ENCODE data around the gene ALDH5A1. TPM values are rescaled to one million over a fixed set of nuclear protein-coding genes. Genes with fewer than 3 reads are reported as not detected.

Gene ALDH5A1
- total RNA-seq, 1 donor from 2014 or later: 3.7 TPM

DNA sequence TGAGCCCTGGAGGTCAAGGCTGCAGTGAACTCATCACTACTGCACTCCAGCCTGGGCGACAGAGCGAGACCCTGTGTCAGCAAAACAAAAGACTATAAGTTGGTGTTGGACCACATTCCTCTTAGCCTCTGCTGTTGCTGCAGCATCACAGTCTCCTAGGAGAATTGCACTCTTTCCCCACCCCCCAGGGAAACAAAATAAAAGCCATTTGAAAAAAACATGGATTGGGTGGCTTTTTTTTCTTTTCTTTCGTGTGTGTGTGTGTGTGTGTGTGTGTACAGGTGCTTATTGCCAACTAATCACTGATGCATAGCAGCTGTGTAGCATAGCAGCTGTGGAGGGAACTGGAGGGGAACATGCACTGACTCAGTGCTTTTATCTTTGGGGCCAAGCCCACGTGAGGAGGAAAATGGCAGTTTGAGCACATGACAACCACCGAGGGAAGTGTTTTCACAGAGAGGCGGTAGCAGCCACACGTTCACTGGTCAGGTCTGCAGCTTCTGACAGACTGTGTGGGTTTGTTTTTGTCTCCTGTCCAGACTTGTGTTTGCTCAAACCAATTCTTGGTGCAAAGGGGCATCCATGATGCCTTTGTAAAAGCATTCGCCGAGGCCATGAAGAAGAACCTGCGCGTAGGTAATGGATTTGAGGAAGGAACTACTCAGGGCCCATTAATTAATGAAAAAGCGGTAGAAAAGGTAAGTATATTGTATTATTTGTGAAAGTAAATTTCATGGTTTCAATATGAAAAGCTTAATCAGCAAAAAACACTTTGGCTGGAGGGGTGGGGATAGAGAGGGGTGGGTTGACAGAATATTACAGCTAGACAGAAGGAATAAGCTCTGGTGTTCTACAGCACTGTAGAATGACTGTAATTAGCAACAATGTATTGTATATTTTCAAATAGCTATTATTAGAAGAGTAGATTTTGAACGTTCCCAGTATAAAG is 27.7 kb downstream of the ALDH5A1 start:
- H3K36me3 Mint-ChIP-seq (ENCODE audit: low read depth, unreplicated experiment): no peaks in the 10 kb centered on the region
- peaks cover 3% of the 10 kb centered on the region for H3K4me1 Mint-ChIP-seq (ENCODE audit: low read depth, unreplicated experiment)
- no peaks in the 10 kb centered on the region for H3K4me1 ChIP-seq (ENCODE audit: insufficient read depth, low read length)
- H3K4me2 ChIP-seq (ENCODE audit: low read length): no peak overlapping the region
- no peak overlapping the region for H3K27ac Mint-ChIP-seq (ENCODE audit: unreplicated experiment)
- FAIRE-seq (no peak), DNase-seq (ENCODE audit: low read depth) (peak; percentile 62)
- H3K9me3 Mint-ChIP-seq (ENCODE audit: unreplicated experiment): no peaks in the 10 kb centered on the region
- H3K27ac ChIP-seq (ENCODE audit: low read depth, low read length): no peak overlapping the region
- peak overlapping the region; percentile 4 for H2AFZ ChIP-seq (ENCODE audit: low read depth, low read length)
- H3K4me3 ChIP-seq (ENCODE audit: insufficient read depth, low read depth, low read length): no peak overlapping the region
- no peak overlapping the region for H3K9ac ChIP-seq (ENCODE audit: low read length)
- H3K79me2 ChIP-seq (ENCODE audit: insufficient read depth, low read length): no peaks in the 10 kb centered on the region
- no peaks in the 10 kb centered on the region for H4K20me1 ChIP-seq (ENCODE audit: insufficient read depth, low read length)
- no peaks in the 10 kb centered on the region for H3K36me3 ChIP-seq (ENCODE audit: insufficient read depth, low read length)
- TF ChIP-seq EZH2 (IDR thresholded peaks at IDR 0.05; ENCODE audit: insufficient read depth, low read length): no peak
- TF ChIP-seq, protein P1, sequence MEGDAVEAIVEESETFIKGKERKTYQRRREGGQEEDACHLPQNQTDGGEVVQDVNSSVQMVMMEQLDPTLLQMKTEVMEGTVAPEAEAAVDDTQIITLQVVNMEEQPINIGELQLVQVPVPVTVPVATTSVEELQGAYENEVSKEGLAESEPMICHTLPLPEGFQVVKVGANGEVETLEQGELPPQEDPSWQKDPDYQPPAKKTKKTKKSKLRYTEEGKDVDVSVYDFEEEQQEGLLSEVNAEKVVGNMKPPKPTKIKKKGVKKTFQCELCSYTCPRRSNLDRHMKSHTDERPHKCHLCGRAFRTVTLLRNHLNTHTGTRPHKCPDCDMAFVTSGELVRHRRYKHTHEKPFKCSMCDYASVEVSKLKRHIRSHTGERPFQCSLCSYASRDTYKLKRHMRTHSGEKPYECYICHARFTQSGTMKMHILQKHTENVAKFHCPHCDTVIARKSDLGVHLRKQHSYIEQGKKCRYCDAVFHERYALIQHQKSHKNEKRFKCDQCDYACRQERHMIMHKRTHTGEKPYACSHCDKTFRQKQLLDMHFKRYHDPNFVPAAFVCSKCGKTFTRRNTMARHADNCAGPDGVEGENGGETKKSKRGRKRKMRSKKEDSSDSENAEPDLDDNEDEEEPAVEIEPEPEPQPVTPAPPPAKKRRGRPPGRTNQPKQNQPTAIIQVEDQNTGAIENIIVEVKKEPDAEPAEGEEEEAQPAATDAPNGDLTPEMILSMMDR (IDR thresholded peaks at IDR 0.05; ENCODE audit: insufficient read depth, low read depth, low read length): no peak
- no peaks in the 10 kb centered on the region for H3K9me3 ChIP-seq (ENCODE audit: insufficient read depth, low read depth, low read length)
- H3K27me3 ChIP-seq (ENCODE audit: insufficient read depth, low read length): no peaks in the 10 kb centered on the region
- H3K27me3 Mint-ChIP-seq (ENCODE audit: low read depth, unreplicated experiment): peaks cover 5% of the 10 kb centered on the region
- no peak overlapping the region for H3K4me3 Mint-ChIP-seq (ENCODE audit: unreplicated experiment)

DNA sequence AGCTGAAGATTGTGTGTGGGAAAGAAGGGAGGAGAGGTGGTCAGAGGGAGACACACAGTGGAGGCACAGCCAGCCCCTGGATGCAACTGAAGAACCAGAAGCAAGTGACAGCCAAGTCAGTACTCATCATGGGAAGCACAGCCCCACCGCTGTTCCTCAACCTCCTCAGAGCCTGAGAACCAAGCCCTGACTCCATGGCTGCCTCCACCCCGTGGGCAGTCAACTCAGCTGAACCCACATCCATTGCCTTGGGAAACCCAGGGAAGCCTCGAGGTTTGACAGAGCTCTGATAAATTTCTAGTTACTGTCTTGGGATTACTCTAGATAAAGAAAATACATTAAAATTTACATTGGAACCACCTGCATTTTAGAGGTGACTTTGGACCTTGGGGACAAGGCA is 29.6 kb downstream of the ALDH5A1 start:
- H3K4me1 Mint-ChIP-seq (ENCODE audit: low read depth, unreplicated experiment): peaks cover 3% of the 10 kb centered on the region
- H3K79me2 ChIP-seq (ENCODE audit: insufficient read depth, low read length): no peaks in the 10 kb centered on the region
- H3K27ac ChIP-seq (ENCODE audit: low read depth, low read length): no peak overlapping the region
- H2AFZ ChIP-seq (ENCODE audit: low read depth, low read length): no peak overlapping the region
- H3K36me3 Mint-ChIP-seq (ENCODE audit: low read depth, unreplicated experiment): no peaks in the 10 kb centered on the region
- no peaks in the 10 kb centered on the region for H3K4me1 ChIP-seq (ENCODE audit: insufficient read depth, low read length)
- H3K27me3 ChIP-seq (ENCODE audit: insufficient read depth, low read length): no peaks in the 10 kb centered on the region
- H3K27me3 Mint-ChIP-seq (ENCODE audit: low read depth, unreplicated experiment): peaks cover 5% of the 10 kb centered on the region
- no peak overlapping the region for H3K4me3 ChIP-seq (ENCODE audit: insufficient read depth, low read depth, low read length)
- H3K9me3 Mint-ChIP-seq (ENCODE audit: unreplicated experiment): no peaks in the 10 kb centered on the region
- FAIRE-seq (no peak), DNase-seq (ENCODE audit: low read depth) (no peak)
- H3K36me3 ChIP-seq (ENCODE audit: insufficient read depth, low read length): no peaks in the 10 kb centered on the region
- H3K9ac ChIP-seq (ENCODE audit: low read length): no peak overlapping the region
- no peaks in the 10 kb centered on the region for H3K9me3 ChIP-seq (ENCODE audit: insufficient read depth, low read depth, low read length)
- H3K4me3 Mint-ChIP-seq (ENCODE audit: unreplicated experiment): no peak overlapping the region
- H3K4me2 ChIP-seq (ENCODE audit: low read length): no peak overlapping the region
- TF ChIP-seq, protein P1 (IDR thresholded peaks at IDR 0.05; ENCODE audit: insufficient read depth, low read depth, low read length): no peak
- no peak for TF ChIP-seq EZH2 (IDR thresholded peaks at IDR 0.05; ENCODE audit: insufficient read depth, low read length)
- no peak overlapping the region for H3K27ac Mint-ChIP-seq (ENCODE audit: unreplicated experiment)
- no peaks in the 10 kb centered on the region for H4K20me1 ChIP-seq (ENCODE audit: insufficient read depth, low read length)

DNA sequence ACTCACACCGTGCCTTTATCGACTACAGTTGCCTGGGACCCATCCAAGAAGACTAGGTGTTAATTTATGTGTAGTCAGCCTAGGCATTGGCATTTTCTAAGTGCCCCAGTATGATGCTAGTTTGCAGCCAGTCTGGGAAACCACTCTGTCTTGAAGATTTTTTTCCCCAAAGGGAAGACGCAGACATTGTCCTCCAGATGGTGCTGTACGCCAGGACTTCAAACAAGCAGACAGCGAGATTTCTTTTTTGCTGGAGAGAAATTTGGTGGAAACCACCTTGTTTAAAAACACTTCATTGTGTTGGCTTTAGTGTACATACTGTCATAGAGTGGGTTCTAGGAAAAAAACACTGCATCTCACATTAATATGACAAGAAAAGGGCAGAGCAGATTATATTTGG is 30.0 kb downstream of the ALDH5A1 start:
- H3K9me3 Mint-ChIP-seq (ENCODE audit: unreplicated experiment): no peaks in the 10 kb centered on the region
- H3K9ac ChIP-seq (ENCODE audit: low read length): no peak overlapping the region
- H3K9me3 ChIP-seq (ENCODE audit: insufficient read depth, low read depth, low read length): no peaks in the 10 kb centered on the region
- no peak overlapping the region for H3K4me2 ChIP-seq (ENCODE audit: low read length)
- peaks cover 5% of the 10 kb centered on the region for H3K27me3 Mint-ChIP-seq (ENCODE audit: low read depth, unreplicated experiment)
- FAIRE-seq (no peak), DNase-seq (ENCODE audit: low read depth) (peak; percentile 30)
- H4K20me1 ChIP-seq (ENCODE audit: insufficient read depth, low read length): no peaks in the 10 kb centered on the region
- H2AFZ ChIP-seq (ENCODE audit: low read depth, low read length): no peak overlapping the region
- H3K36me3 ChIP-seq (ENCODE audit: insufficient read depth, low read length): no peaks in the 10 kb centered on the region
- H3K27me3 ChIP-seq (ENCODE audit: insufficient read depth, low read length): no peaks in the 10 kb centered on the region
- TF ChIP-seq EZH2 (IDR thresholded peaks at IDR 0.05; ENCODE audit: insufficient read depth, low read length): no peak
- TF ChIP-seq, protein P1 (IDR thresholded peaks at IDR 0.05; ENCODE audit: insufficient read depth, low read depth, low read length): peak; percentile 49
- H3K4me3 ChIP-seq (ENCODE audit: insufficient read depth, low read depth, low read length): no peak overlapping the region
- H3K27ac Mint-ChIP-seq (ENCODE audit: unreplicated experiment): no peak overlapping the region
- no peaks in the 10 kb centered on the region for H3K4me1 ChIP-seq (ENCODE audit: insufficient read depth, low read length)
- H3K79me2 ChIP-seq (ENCODE audit: insufficient read depth, low read length): no peaks in the 10 kb centered on the region
- no peaks in the 10 kb centered on the region for H3K36me3 Mint-ChIP-seq (ENCODE audit: low read depth, unreplicated experiment)
- H3K27ac ChIP-seq (ENCODE audit: low read depth, low read length): no peak overlapping the region
- no peak overlapping the region for H3K4me3 Mint-ChIP-seq (ENCODE audit: unreplicated experiment)
- H3K4me1 Mint-ChIP-seq (ENCODE audit: low read depth, unreplicated experiment): peaks cover 3% of the 10 kb centered on the region

All from astrocyte (in vitro differentiated cells and primary cell).